GM21717 (cell line): ENCODE measurements around the gene FOXF1.

Experiments
- ATAC-seq: cut with Tn5 transposase; IDR thresholded peaks from one replicate; pipeline ENCODE4 v1.9.1; 2021; ENCODE audit warnings: mild to moderate bottlenecking, moderate library complexity; ENCODE audit not compliant: unreplicated experiment

FOXF1 gene

GRCh38 chr16:86531641-86532525 lies 21.6 kb downstream of the FOXF1 start:
- no peak for ATAC-seq

- ATAC-seq = no peak
Observed at GRCh38 chr16:86532526-86532815, 22.1 kb downstream of the FOXF1 start.

- no peak for ATAC-seq
Observed at GRCh38 chr16:86533076-86533475, 22.7 kb downstream of the FOXF1 start.

GRCh38 chr16:86533767-86534351 lies 23.5 kb downstream of the FOXF1 start:
- ATAC-seq = no peak

GRCh38 chr16:86534779-86535615 lies 24.7 kb downstream of the FOXF1 start:
- ATAC-seq = no peak

- no peak for ATAC-seq
Observed at GRCh38 chr16:86536621-86537020, 26.3 kb downstream of the FOXF1 start.

GRCh38 chr16:86537486-86537885 lies 27.2 kb downstream of the FOXF1 start:
- no peak for ATAC-seq

GRCh38 chr16:86538196-86538780 lies 28.0 kb downstream of the FOXF1 start:
- ATAC-seq = no peak

GRCh38 chr16:86540894-86541293 lies 30.6 kb downstream of the FOXF1 start:
- no peak for ATAC-seq

- ATAC-seq = no peak
Observed at GRCh38 chr16:86541560-86541959, 31.2 kb downstream of the FOXF1 start.

- ATAC-seq = no peak
Observed at GRCh38 chr16:86542756-86543750, 32.7 kb downstream of the FOXF1 start.

- no peak for ATAC-seq
Observed at GRCh38 chr16:86545481-86545880, 35.2 kb downstream of the FOXF1 start.

- ATAC-seq = no peak
Observed at GRCh38 chr16:86545954-86546637, 35.8 kb downstream of the FOXF1 start.

- no peak for ATAC-seq
Observed at GRCh38 chr16:86546638-86547013, 36.3 kb downstream of the FOXF1 start.

- no peak for ATAC-seq
Observed at GRCh38 chr16:86547286-86547685, 37.0 kb downstream of the FOXF1 start.

GRCh38 chr16:86549076-86549892 lies 39.0 kb downstream of the FOXF1 start:
- no peak for ATAC-seq

GRCh38 chr16:86549893-86550190 lies 39.5 kb downstream of the FOXF1 start:
- ATAC-seq = no peak

- no peak for ATAC-seq
Observed at GRCh38 chr16:86550281-86550680, 40.0 kb downstream of the FOXF1 start.

GRCh38 chr16:86553356-86553755 lies 43.0 kb downstream of the FOXF1 start:
- no peak for ATAC-seq
